Esophagus muscularis mucosa (tissue), 4 donors: ENCODE results near the gene NCKAP1. TPM values are rescaled to one million over a fixed set of nuclear protein-coding genes. Genes with fewer than 3 reads are reported as not detected.

Experiments used
- DNase-seq: peaks from one replicate; pipeline ENCODE4 v3.0.0-alpha.2; 2017; ENCODE audit errors: extremely low spot score
- H3K27ac ChIP-seq, 4 donors: fragments of 200-600 bp; sonication (generic); replicated peaks in 1 of 4; 1 replicate in 3 of 4; 2 replicates in 1 of 4; pipeline ENCODE4 v1.5.1; 2016 to 2019; ENCODE audit warnings: mild to moderate bottlenecking in 1 of 4
- H3K27me3 ChIP-seq, 4 donors: fragments of 200-600 bp; sonication (generic); one replicate each; pipeline versions ENCODE4 v1.5.1 to v1.6.0; 2016 to 2019
- H3K36me3 ChIP-seq, 4 donors: fragments of 200-600 bp; sonication (generic); one replicate each; pipeline ENCODE4 v1.5.1; 2016 to 2019
- H3K4me1 ChIP-seq, 4 donors: fragments of 200-600 bp; sonication (generic); one replicate each; pipeline ENCODE4 v1.5.1; 2016 to 2019
- H3K4me3 ChIP-seq, 4 donors: fragments of 200-600 bp; sonication (generic); 1 replicate in 2 of 4; 2 replicates in 2 of 4; pipeline ENCODE4 v1.5.1; 2016 to 2019; ENCODE audit warnings: mild to moderate bottlenecking in 4 of 4, moderate library complexity in 1 of 4
- H3K9me3 ChIP-seq, 4 donors: fragments of 200-600 bp; sonication (generic); 1 replicate in 3 of 4; 2 replicates in 1 of 4; pipeline ENCODE4 v1.5.1; 2016 to 2019
- CTCF ChIP-seq, 3 experiments: fragments of 200-600 bp in 2 of 3; fragments of 450-650 bp in 1 of 3; sonication (generic) in 2 of 3; IDR thresholded peaks; one replicate each; pipeline ENCODE4 v1.5.1; 2017 to 2019; ENCODE audit warnings: antibody characterized with exemption in 3 of 3, mild to moderate bottlenecking in 2 of 3, moderate library complexity in 1 of 3
- EP300 ChIP-seq: sonication (generic); formaldehyde crosslinking; IDR thresholded peaks from one replicate; pipeline ENCODE4 v1.6.1; 2017; ENCODE audit warnings: antibody characterized with exemption
- POLR2A ChIP-seq: fragments of 450-650 bp; IDR thresholded peaks from one replicate; pipeline ENCODE4 v1.6.1; 2017; ENCODE audit warnings: antibody characterized with exemption, moderate library complexity, mild to moderate bottlenecking, low read depth
- POLR2AphosphoS5 ChIP-seq, 2 donors: sonication (generic); formaldehyde crosslinking; IDR thresholded peaks; one replicate each; pipeline ENCODE4 v1.6.1; 2017; ENCODE audit warnings: antibody characterized with exemption in 2 of 2
- WGBS: methylation state at CpG from one replicate; pipeline ENCODE4 v1.1.5; 2018; 5-methylcytosine and 5-hydroxymethylcytosine counted together
- intact Hi-C: fragments of 100-400 bp; cut with DNase I; formaldehyde crosslinking; loops from one replicate; pipeline ENCODE4 v1.15.1; 2023
- total RNA-seq, 4 donors: library from RNA; depleted of rRNA; stranded (reverse); fragments of >200 nt; gene quantifications; one replicate each; pipeline versions ENCODE4 v1.1.0 to v1.2.1, GENCODE V29; 2016

Gene NCKAP1
- total RNA-seq, 4 donors from 2014 or later: 210 to 288 (median 249) TPM

- H3K4me1 ChIP-seq: peaks cover 7 to 16% (median 9%) of the 10 kb centered on the region in 4 donors
- H3K36me3 ChIP-seq: peaks cover 24 to 51% (median 40%) of the 10 kb centered on the region in 4 donors
- TF ChIP-seq POLR2A: no peak
- no peak for TF ChIP-seq CTCF (IDR thresholded peaks at IDR 0.05)
- no peak for TF ChIP-seq EP300
- no peak for TF ChIP-seq POLR2AphosphoS5 (IDR thresholded peaks at IDR 0.05)
- no peaks in the 10 kb centered on the region for H3K9me3 ChIP-seq
- no peak overlapping the region for H3K27ac ChIP-seq
- WGBS: 98% methylated on average over 3 of the region's 3 CpGs
- no peaks in the 10 kb centered on the region for H3K27me3 ChIP-seq
- no peak for DNase-seq
- intact Hi-C loops: no loop called here
- H3K4me3 ChIP-seq: no peak overlapping the region
Measured at GRCh38 chr2:182950546-182950945, 87.7 kb downstream of the NCKAP1 start.

GRCh38 chr2:182949572-182950189 lies 88.6 kb downstream of the NCKAP1 start:
- H3K36me3 ChIP-seq: peaks cover 24 to 51% (median 39%) of the 10 kb centered on the region in 4 donors
- TF ChIP-seq EP300: no peak
- no peak for TF ChIP-seq POLR2A
- no peak for TF ChIP-seq POLR2AphosphoS5 (IDR thresholded peaks at IDR 0.05)
- TF ChIP-seq CTCF (IDR thresholded peaks at IDR 0.05): no peak
- peaks cover 7 to 16% (median 9%) of the 10 kb centered on the region in 4 donors for H3K4me1 ChIP-seq
- no peak overlapping the region for H3K4me3 ChIP-seq
- intact Hi-C loops: no loop called here
- no peak for DNase-seq
- no peaks in the 10 kb centered on the region for H3K9me3 ChIP-seq
- no peaks in the 10 kb centered on the region for H3K27me3 ChIP-seq
- WGBS: 96% methylated on average over 5 of the region's 5 CpGs
- H3K27ac ChIP-seq: no peak overlapping the region

GRCh38 chr2:182949052-182949451 lies 89.2 kb downstream of the NCKAP1 start:
- WGBS: 97% methylated on average over 4 of the region's 4 CpGs
- no peak for DNase-seq
- Histone ChIP-seq H3K9me3 (no peaks in the 10 kb centered on the region), H3K27ac (no peak overlapping the region), H3K36me3 (peaks cover 24 to 52% (median 35%) of the 10 kb centered on the region in 4 donors), H3K4me1 (peaks cover 7 to 16% (median 9%) of the 10 kb centered on the region in 4 donors), H3K27me3 (no peaks in the 10 kb centered on the region), H3K4me3 (no peak overlapping the region)
- intact Hi-C loops: no loop called here
- no peak for TF ChIP-seq POLR2A
- TF ChIP-seq EP300: no peak
- TF ChIP-seq CTCF (IDR thresholded peaks at IDR 0.05): no peak
- TF ChIP-seq POLR2AphosphoS5 (IDR thresholded peaks at IDR 0.05): no peak

GRCh38 chr2:182946958-182947369 lies 91.3 kb downstream of the NCKAP1 start:
- no peak overlapping the region for H3K4me3 ChIP-seq
- no peaks in the 10 kb centered on the region for H3K9me3 ChIP-seq
- H3K4me1 ChIP-seq: peaks cover 7 to 16% (median 11%) of the 10 kb centered on the region in 4 donors
- intact Hi-C loops: no loop called here
- H3K27me3 ChIP-seq: no peaks in the 10 kb centered on the region
- 73% methylated on average over 1 of the region's 1 CpG for WGBS
- no peak for DNase-seq
- no peak overlapping the region for H3K27ac ChIP-seq
- no peak for TF ChIP-seq CTCF (IDR thresholded peaks at IDR 0.05)
- no peak for TF ChIP-seq POLR2AphosphoS5 (IDR thresholded peaks at IDR 0.05)
- no peak for TF ChIP-seq EP300
- H3K36me3 ChIP-seq: peaks cover 8 to 39% (median 22%) of the 10 kb centered on the region in 4 donors

GRCh38 chr2:182943339-182943738 lies 94.9 kb downstream of the NCKAP1 start:
- peaks cover 0 to 38% (median 25%) of the 10 kb centered on the region in 4 donors for H3K36me3 ChIP-seq
- 48% methylated on average over 2 of the region's 2 CpGs for WGBS
- H3K27me3 ChIP-seq: no peaks in the 10 kb centered on the region
- DNase-seq: no peak
- no peak for TF ChIP-seq CTCF (IDR thresholded peaks at IDR 0.05)
- no peak for TF ChIP-seq POLR2AphosphoS5 (IDR thresholded peaks at IDR 0.05)
- no peak for TF ChIP-seq EP300
- TF ChIP-seq POLR2A: no peak
- peaks cover 9 to 16% (median 11%) of the 10 kb centered on the region in 4 donors for H3K4me1 ChIP-seq
- intact Hi-C loops: no loop called here
- H3K9me3 ChIP-seq: no peaks in the 10 kb centered on the region
- H3K4me3 ChIP-seq: no peak overlapping the region
- H3K27ac ChIP-seq: no peak overlapping the region
